ENCODE results near the gene DNM1.

Gene DNM1

DNA sequence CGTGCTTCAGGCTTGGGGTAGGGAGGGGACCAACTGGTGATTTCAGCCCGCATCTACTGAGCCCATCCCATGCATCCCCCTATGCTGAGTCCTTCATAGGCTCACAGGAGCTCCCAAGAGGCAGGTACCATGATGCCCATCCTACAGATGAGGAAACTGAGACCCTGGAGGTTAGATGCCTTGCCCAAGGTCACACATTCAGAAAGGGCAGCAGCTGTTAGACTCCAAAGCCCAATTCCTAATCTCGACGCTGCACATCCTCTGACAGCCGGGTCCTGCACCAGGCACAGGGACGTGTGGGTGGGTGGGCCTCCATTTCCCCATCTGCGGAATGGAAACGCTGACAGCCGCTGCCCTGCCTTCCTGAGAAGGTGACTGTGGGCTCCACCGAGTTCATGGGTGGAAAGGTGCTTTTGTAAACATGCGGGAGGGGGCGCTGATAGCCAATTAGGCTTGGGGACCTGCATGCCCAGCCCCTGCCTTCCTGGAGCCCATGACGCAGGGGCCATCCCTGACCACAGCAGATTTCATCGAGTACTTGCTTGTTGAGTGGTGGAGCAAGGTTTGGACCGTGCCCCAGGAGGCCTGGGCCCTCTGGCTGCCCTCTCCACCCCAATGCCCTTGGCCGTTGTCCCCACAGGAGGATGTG, 2.2 kb downstream of the DNM1 start:
- DNase-seq (ENCODE audit: low spot score): no peak

GRCh38 chr9:128206484-128206883, 3.3 kb downstream of the DNM1 start:
- DNase-seq (ENCODE audit: low spot score): no peak

GRCh38 chr9:128206916-128207910, 4.0 kb downstream of the DNM1 start:
- DNase-seq (ENCODE audit: low spot score): no peak

GRCh38 chr9:128208386-128208785, 5.2 kb downstream of the DNM1 start:
- no peak for DNase-seq (ENCODE audit: low spot score)

DNA sequence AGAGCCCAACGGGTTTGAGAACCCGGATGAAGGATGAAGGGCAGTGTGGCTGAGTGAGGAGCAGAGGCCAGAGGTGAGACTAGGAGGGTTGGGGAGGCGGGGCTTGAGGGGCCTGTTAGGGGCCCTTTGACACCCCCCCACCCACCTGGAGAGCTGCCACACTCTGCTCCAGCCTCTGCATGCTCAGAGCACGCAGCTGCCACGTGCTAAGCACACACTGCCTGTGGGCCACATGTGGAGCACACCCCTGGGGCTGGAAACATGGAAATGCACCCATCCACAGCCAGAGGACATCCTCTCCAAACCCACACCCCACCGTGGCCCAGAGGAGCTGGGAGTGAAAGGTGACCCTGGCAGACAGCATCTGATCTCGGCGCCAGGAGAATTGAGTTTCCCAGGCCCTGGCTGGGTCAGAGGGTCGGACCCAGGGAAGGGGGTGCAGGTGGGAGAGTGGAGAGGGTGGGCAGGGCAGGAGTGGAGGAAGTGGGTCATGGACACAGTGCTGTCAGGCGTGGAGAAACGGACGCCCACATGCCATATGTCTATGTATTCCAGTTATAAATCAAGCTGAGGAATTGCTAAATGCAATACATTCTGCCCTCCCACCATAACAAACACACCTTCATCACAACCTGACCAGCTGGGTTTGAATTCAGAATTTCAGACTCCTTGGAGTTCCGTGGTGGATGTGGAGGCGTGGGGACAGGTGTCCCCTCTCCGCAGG, 5.9 kb downstream of the DNM1 start:
- no peak for DNase-seq (ENCODE audit: low spot score)

DNA sequence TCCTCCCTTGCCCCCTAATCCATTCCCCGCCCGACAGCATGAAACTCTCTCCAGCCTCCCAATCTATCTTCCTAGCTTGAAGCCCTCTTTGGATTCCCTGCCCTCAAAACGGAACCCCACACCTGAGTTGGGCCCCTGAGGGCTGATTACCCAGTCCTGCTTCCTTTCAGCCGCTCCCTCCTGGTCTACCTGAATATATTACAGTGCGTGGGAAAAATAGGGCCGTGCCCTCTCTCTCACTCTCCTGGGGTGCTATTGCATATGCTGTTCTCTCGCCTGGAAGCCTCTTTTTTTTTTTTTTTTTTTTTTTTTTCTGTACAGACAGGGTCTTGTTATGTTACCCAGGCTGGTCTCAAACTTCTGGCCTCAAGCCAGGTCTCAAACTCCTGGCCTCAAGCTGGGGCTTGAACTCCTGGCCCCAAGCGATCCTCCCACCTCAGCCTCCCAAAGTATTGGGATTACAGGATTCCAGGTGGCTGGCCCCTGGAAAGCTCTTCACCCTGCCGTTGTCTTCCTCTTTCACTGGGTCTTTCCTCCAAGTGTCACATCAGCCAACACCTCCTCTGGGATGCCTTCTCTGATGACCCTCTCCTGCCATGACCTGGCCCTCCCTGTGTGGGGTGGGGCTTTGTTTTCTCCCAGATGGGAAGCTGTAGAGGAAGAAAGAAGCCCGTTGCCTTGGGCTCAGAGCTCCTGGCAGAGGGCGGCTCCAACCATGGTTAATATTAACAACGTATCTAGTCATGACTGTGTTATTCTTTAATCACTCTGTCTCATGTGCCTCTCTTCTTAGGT, 8.2 kb downstream of the DNM1 start:
- no peak for DNase-seq (ENCODE audit: low spot score)

DNA sequence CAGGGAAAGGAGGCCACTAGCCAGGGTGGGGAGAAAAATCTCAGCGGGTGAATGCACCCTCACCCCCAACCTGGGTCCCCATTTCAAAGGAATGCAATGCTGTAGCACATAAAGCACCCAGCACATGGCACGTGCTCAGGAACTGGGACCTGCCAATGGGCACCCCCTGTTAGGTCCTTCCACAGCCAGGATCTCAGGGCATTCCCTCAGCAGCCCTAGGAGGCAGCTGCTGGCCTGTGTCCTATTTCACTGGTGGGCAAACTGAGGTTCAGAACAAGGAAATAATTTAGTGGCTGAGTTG, 8.8 kb downstream of the DNM1 start:
- DNase-seq (ENCODE audit: low spot score): no peak

- DNase-seq (ENCODE audit: low spot score): no peak
Measured at GRCh38 chr9:128213746-128214497, 10.7 kb downstream of the DNM1 start.

DNA sequence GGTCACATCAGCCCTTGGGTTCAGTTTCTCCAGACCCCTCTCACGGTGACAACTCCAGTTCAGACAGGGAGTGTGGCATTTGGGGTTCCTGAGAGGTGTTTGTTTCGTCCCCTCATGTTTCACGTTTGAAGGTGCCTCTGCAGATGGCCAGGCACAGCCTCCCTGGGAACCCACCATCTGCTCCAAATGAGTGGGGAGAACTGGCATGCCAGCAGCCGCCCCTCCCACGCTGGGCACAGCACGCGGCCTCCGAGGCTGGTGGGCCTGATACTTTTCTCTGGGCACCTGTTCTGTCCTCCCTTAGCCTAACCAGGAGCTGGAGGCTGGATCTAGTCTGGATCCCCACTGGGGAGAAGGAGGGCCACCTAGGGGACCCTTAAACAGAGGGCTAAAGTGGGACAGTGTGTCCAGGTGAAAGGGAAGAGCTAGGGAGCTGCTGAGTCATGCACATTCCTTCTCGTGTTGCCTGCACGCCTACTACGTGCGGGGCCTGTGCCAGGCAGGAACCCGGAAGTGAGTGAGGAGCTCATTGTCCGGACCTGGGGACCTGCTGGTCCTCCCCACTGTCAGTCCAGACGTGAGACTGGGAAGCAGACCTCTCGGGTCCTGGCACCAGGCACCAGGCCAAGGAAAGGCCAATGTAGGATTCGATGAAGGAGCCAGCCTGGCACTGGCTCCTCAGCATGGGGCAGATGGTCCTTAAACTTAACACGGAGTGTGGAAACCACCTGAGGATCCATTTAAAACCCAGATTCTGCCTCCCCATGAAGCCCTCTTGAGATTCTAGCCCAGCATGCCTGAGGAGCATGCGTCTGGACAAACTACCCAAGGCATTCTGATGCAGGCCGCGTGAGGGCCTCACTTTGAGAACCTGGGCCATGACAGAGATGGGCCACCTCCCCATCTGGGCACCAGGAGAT, 11.7 kb downstream of the DNM1 start:
- DNase-seq (ENCODE audit: low spot score): no peak

DNA sequence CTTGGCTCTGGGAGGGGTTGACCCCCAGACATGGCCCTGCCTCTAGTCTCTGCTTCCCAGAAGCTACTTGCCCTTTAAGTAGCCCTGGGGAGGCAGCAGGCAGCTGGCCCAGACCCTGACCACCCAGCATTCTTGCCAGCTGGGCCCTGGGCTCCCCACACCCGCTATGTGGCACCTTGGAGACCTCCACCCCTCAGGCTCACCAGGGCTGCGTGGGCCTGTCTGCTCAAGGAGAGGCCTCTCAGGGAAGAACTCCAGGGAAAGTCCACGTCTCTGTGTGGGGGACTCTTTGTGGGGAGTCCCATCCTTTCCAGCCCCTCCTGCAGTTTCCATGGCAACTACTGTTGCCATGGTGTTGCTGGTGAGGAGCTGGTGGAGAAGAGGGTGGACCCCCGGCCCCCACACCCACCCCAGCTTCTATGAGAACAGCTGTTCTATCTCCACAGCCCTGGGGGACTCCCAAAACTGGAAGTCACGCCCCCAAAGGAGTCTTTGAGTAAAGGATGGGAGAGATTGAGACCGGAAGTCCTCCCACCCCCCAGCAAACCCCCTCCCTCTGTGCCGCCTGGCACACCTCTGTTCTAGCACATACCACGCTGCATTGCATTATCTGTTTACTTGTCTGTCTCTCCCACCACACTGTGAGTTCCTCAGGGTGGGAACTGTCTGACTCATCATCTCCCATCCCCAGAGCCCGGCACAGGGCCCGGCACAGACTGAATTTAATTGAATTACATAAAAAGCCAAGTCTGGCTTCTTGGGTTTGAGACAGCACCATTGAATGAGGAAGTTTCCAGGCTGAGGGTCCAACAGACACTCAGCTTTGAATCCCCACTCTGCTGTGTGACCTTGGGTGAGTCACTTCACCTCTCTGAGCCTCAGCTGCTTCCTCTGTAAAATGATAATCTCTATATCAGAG, 12.6 kb downstream of the DNM1 start:
- DNase-seq (ENCODE audit: low spot score): no peak

GRCh38 chr9:128216781-128217553, 13.8 kb downstream of the DNM1 start:
- no peak for DNase-seq (ENCODE audit: low spot score)

DNA sequence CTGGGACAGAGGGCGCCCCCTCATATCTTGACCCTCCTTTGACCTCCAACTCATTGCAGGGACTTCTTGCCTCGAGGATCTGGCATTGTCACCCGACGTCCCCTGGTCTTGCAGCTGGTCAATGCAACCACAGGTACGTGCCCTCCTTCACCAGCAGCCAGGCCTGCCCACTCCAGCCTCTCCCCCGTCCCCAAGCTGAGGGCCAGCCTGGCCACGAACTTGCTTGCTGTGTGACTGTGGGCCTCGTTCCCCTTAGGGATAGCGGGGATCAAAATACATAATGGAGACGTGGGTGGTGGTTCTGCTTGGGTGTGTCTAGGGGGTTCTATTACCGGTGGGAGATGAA, 15.0 kb downstream of the DNM1 start:
- no peak for DNase-seq (ENCODE audit: low spot score)

GRCh38 chr9:128218518-128219389, 15.6 kb downstream of the DNM1 start:
- peak; percentile 64 for DNase-seq (ENCODE audit: low spot score)

DNA sequence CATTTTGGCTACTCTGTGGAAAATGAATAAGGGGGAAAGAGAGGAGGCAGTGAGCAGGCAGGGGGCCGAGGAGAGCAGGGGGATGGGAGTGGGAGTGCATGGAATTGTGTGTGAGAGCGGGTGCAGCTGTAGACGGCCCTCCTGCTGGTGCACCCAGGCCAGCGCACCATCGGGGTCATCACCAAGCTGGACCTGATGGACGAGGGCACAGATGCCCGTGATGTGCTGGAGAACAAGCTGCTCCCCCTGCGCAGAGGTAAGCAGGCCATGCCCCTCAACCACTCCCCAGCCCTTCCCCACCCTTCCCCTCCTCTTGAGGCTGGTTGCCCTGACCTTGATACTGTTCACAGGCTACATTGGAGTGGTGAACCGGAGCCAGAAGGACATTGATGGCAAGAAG, 16.7 kb downstream of the DNM1 start:
- DNase-seq (ENCODE audit: low spot score): no peak

DNA sequence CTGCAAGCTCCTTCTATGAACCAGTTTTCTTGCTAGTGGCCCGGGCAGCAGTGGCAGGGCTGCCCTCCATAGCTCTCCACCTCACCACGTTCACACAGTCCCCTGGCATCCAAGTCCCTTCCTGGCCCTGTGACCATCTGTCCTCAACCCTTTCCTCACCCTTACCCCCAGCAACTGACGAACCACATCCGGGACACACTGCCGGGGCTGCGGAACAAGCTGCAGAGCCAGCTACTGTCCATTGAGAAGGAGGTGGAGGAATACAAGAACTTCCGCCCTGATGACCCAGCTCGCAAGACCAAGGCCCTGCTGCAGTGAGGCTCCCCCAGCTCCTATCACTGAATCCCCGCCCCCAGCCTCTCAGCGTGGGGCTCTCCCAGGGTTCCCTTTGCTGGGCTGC, 18.8 kb downstream of the DNM1 start:
- DNase-seq (ENCODE audit: low spot score): no peak

- DNase-seq (ENCODE audit: low spot score): no peak
Measured at GRCh38 chr9:128222880-128223670, 19.9 kb downstream of the DNM1 start.

DNA sequence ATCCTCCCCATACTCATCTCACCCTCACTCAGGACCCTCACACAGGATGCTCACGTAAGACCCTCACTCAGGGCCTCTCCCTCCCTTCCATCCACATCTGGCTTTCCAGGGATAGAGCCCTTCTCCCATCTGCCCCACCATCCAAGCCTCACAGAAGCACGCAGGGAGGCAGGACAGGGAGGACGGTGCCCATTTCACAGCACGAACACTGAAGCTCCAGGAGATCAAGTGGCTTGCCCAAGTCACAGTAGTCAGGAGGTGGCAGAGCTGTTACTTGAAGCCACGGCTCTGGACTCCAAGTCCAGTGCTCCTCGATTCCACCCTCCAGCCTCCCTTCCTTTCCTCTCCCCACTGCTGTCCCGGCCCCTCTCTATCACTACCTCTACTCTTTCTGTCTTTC, 21.7 kb downstream of the DNM1 start:
- no peak for DNase-seq (ENCODE audit: low spot score)
